NB4 (cell line): ENCODE results near the gene CIB1.

ENCODE experiments used
- DNase-seq: peaks from one replicate; pipeline ENCODE4 v3.0.0; 2010; ENCODE audit warnings: low read depth
- H3K4me3 ChIP-seq: one replicate; pipeline ENCODE4 v1.5.1; 2011; ENCODE audit warnings: mild to moderate bottlenecking, low read depth, low read length, moderate library complexity
- MYC ChIP-seq: IDR thresholded peaks from 2 replicates; pipeline ENCODE4 v1.6.1; 2011; ENCODE audit warnings: low read depth, low read length
- POLR2A ChIP-seq: IDR thresholded peaks from 2 replicates; pipeline ENCODE4 v1.6.1; 2011; ENCODE audit warnings: mild to moderate bottlenecking; ENCODE audit not compliant: insufficient read length; ENCODE audit errors: extremely low read depth
- TF ChIP-seq, protein P1 (sequence below): IDR thresholded peaks from one replicate; pipeline ENCODE4 v1.5.1; 2012; ENCODE audit warnings: low read depth, low read length
- TF ChIP-seq, protein P2 (sequence below): IDR thresholded peaks from 2 replicates; pipeline ENCODE4 v1.6.1; 2011; ENCODE audit warnings: low read depth, low read length

Gene CIB1

DNA sequence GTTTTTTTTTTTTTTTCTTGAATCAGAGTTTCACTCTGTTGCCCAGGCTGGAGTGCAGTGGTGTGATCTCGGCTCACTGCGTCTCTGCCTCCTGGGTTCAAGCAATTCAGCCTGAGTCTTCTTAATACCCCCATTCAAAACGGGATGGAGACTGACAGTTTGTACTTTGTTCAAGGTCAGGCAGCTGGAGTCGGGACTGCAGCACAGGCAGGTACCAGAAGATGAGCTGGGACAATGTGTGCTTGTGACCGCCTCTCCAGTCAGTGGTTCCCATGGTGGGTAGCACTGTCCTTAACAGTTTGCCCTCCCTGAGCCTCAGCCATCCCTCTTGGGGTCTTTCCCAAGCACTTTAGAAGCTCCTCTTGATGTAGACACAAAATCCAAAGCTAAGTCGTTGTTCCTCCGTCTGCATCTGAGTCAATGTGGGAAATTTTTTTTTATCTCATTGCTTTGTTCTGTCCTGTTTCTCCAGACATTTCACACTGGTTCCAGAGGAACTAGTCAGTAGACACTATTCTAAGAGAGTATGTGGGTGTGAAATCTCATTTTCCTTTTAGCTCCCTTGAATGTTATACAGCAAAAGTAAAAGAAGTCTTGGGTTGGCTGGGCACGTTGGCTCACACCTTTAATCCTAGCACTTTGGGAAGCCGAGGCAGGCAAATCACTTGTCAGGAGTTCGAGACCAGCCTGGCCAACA lies 10.3 kb upstream of the CIB1 start:
- H3K4me3 ChIP-seq, result no peak overlapping the region
- DNase-seq, result no peak
- TF ChIP-seq MYC (no peak), POLR2A (no peak)
- TF ChIP-seq, protein P1, sequence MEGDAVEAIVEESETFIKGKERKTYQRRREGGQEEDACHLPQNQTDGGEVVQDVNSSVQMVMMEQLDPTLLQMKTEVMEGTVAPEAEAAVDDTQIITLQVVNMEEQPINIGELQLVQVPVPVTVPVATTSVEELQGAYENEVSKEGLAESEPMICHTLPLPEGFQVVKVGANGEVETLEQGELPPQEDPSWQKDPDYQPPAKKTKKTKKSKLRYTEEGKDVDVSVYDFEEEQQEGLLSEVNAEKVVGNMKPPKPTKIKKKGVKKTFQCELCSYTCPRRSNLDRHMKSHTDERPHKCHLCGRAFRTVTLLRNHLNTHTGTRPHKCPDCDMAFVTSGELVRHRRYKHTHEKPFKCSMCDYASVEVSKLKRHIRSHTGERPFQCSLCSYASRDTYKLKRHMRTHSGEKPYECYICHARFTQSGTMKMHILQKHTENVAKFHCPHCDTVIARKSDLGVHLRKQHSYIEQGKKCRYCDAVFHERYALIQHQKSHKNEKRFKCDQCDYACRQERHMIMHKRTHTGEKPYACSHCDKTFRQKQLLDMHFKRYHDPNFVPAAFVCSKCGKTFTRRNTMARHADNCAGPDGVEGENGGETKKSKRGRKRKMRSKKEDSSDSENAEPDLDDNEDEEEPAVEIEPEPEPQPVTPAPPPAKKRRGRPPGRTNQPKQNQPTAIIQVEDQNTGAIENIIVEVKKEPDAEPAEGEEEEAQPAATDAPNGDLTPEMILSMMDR, result no peak
- TF ChIP-seq, protein P2, sequence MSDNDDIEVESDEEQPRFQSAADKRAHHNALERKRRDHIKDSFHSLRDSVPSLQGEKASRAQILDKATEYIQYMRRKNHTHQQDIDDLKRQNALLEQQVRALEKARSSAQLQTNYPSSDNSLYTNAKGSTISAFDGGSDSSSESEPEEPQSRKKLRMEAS, result no peak

DNA sequence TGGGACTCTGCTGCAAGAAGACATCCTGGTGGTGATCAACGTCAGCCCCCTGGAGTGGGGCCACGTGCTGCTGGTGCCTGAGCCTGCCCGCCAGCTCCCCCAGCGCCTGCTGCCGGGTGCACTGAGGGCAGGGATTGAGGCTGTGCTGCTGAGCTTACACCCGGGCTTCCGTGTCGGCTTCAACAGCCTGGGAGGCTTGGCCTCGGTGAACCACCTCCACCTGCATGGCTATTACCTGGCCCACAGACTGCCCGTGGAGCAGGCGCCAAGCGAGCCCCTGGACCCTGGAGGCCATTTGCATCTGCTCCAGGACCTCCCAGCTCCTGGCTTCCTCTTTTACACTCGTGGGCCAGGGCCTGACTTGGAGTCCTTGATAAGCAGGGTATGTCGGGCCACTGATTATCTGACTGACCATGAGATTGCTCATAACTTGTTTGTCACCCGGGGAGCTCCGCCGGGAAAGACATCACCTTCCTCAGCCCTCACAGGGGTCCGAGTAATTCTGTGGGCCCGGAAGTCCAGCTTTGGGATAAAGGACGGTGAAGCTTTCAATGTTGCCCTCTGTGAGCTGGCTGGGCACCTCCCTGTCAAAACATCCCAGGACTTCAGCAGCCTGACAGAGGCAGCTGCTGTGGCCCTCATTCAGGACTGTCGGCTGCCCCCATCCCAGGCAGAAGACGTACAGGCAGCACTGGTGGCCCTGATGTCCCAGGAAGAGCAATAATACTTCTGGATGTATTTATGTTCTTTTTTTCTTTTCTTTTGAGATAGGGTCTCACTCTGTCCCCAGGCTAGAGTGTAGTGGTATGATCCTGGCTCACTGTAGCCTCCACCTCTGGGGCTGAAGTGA lies 7.8 kb upstream of the CIB1 start:
- TF ChIP-seq, protein P1, result no peak
- TF ChIP-seq POLR2A, result no peak
- TF ChIP-seq MYC, result no peak
- TF ChIP-seq, protein P2, result no peak
- no peak for DNase-seq
- H3K4me3 ChIP-seq, result no peak overlapping the region

DNA sequence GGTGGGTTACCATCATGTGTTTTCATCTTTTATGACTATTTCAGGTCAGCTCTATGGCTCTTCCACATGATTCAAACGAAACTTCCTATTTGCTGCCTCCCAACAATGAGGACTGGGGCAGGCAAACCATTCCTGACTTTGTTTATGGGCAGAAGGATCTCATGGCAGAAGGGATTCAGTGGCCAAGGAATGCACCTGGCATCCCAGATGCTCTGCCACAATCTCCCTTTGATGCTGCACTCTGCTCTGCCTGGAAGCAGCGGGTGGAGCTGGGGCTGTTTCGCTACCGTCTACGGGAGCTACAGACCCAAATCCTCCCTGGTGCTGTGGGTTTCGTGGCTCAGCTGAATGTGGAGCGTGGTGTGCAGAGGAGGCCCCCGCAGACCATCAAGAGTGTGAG lies 7.1 kb upstream of the CIB1 start:
- no peak for TF ChIP-seq MYC
- TF ChIP-seq, protein P2, result no peak
- TF ChIP-seq POLR2A, result no peak
- TF ChIP-seq, protein P1, result no peak
- no peak for DNase-seq
- no peak overlapping the region for H3K4me3 ChIP-seq

DNA sequence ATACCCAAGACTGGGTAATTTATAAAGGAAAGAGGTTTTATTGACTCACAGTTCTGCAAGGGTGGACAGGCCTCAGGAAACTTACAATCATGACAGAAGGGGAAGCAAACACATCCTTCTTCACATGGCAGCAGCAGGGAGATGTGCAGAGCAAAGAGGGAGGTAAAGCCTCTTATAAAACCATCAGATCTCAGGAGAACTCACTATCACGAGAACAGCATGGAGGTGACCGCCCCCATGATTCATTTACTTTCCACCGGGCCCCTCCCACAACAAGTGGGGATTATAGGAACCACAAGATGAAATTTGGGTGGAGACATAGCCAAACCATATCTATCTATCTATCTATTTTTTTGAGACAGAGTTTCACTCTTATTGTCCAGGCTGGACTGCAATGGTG lies 5.6 kb upstream of the CIB1 start:
- DNase-seq, result peak; percentile 24
- H3K4me3 ChIP-seq, result no peak overlapping the region
- no peak for TF ChIP-seq MYC
- TF ChIP-seq, protein P1, result no peak
- TF ChIP-seq, protein P2, result no peak
- no peak for TF ChIP-seq POLR2A

DNA sequence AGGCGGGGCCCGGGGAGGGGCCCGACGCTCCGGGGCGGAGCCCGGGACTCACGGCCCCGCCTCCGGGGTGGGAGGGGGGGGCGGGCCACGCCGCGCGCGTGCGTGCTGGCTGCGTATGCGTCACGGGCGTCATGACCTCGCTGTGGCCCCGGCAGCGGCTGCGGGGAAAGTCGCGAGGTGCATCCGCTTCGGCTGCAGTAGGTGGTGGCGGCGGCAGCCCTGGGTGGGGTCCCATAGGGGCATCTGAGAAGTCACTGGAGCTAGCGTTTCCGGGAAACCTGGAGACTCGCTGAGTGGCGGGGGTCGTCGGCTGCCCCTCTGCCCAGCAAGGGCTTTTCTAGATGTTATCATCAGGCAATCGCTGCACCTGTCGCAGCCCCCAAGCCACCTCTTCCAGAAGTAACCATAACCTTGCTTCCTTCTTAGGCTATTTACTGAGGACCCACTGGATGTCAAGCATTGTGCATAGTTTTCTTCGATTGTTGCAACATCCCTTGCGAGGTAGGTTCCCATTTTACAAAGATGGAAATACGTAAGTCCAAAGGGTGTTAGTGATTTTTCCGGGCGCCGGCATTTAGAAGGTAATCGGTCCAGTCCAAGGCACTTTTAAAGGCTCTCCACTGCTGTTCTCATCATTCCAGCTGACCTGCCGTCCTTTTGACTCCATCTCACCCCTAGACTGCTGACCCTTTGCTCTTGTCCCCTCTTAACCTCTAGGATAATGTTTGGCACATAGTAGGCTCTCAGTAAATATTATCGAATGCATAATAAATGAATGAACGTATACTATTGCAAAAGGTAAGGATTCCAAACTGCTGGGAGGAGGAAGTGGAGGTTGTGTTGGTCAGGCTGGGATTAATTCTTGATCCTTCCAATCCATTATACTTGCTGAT lies 601 bp upstream of the CIB1 start, which contains the start of gene GDPGP1:
Gene GDPGP1 (plus strand): TSS at position 114 of the 893 bp plus-strand sequence. CDS start 6,700 bp downstream, outside the sequence.
- H3K4me3 ChIP-seq, result peak within 1 kb of the TSS; percentile 96
- TF ChIP-seq, protein P2, result peak; percentile 57; the same call in 1 of the 2 replicates
- TF ChIP-seq, protein P1, result no peak
- TF ChIP-seq POLR2A (peak; percentile 62), MYC (peak; percentile 19)
- DNase-seq, result no peak
